HG03439 (cell line): ENCODE data around the gene KLF11.
"Not testable (repeated sequence)": the region's sequence is repeated elsewhere in the genome, so short reads cannot be mapped to it uniquely, and the experiment has no call there.

Source experiments
- ATAC-seq: cut with Tn5 transposase; IDR thresholded peaks from one replicate; pipeline ENCODE4 v1.9.1; 2021; ENCODE audit warnings: mild to moderate bottlenecking, moderate library complexity; ENCODE audit not compliant: unreplicated experiment

Gene KLF11

GRCh38 chr2:10022966-10023662 lies 20.2 kb upstream of the KLF11 start:
- no peak for ATAC-seq

DNA sequence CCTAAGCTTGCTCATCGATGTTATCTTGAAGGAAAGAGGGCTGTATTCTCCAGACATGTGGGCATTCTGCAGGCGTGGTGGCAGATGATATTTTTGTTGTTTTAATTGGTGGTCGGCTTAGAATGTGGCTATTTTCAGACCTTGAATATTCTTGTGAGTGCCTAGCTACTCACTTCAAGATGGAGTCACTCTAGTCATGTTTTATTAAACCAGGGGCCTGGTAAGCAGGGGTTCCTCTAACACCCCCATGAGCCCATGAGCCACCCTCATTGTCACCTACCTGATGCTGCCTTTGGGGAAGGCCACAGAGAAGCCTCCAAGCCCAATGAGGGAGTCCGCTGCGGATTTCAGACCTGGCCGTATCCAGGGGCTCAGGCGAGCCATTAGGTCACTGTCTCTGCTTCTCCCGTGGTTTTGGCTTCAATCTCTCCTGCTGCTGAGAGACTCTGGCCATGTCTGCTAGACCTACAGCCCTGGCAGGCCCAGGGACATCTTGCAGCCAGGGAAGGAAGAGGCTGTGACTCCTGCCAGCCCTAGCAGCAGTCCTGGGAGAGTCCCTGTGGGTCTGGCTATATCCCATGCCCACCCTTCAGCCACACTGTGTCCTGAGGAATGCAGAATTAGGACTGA lies 16.3 kb upstream of the KLF11 start:
- ATAC-seq: no peak

GRCh38 chr2:10027660-10028330 lies 15.6 kb upstream of the KLF11 start:
- ATAC-seq: no peak

DNA sequence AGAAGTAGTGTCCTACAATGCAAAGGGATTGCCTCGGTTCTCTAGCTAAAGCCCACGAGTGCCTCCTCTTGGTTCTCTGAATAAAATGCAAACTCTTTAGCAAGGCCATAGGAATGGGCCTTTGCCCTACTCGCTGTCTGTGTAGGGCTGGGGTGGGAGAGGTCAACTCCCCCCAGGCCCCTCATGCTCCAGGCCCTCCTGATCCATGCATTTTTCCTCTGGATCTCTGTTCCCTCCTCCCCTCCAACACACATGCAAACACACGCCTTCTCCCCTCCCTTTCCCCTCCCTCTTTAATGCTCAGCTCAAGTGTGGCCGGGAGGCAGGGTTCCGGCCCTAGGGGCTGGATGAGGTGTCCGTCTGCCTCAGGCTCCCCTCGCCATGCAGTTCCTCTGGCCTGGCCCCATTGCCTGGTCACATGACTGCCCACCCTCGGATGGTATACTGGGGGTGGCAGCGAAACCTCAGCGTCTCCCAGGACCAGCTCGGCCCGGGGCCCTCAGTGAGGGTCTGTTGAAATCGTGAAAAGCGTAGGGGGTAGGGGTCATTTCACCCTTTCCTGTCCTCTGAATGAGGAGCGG lies 14.9 kb upstream of the KLF11 start:
- no peak for ATAC-seq

GRCh38 chr2:10028988-10029874 lies 14.1 kb upstream of the KLF11 start:
- ATAC-seq: no peak

GRCh38 chr2:10029875-10030223 lies 13.5 kb upstream of the KLF11 start:
- ATAC-seq: no peak

- no peak for ATAC-seq
Measured at GRCh38 chr2:10030311-10030736, 13.0 kb upstream of the KLF11 start.

DNA sequence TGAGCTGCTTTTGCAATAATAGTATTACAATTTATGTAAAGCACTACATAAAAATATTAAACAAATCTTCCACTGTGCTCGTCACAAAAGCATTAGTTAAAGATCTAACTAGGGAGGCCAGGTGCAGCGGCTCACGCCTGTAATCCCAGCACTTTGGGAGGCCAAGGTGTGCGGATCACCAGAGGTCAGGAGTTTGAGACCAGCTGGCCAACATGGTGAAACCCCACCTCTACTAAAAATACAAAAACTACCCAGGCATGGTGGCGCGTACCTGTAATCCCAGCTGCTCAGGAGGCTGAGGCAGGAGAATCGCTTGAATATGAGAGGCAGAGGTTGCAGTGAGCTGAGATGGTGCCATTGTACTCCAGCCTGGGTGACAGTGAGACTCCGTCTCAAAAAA lies 12.6 kb upstream of the KLF11 start:
- not testable (repeated sequence) for ATAC-seq

DNA sequence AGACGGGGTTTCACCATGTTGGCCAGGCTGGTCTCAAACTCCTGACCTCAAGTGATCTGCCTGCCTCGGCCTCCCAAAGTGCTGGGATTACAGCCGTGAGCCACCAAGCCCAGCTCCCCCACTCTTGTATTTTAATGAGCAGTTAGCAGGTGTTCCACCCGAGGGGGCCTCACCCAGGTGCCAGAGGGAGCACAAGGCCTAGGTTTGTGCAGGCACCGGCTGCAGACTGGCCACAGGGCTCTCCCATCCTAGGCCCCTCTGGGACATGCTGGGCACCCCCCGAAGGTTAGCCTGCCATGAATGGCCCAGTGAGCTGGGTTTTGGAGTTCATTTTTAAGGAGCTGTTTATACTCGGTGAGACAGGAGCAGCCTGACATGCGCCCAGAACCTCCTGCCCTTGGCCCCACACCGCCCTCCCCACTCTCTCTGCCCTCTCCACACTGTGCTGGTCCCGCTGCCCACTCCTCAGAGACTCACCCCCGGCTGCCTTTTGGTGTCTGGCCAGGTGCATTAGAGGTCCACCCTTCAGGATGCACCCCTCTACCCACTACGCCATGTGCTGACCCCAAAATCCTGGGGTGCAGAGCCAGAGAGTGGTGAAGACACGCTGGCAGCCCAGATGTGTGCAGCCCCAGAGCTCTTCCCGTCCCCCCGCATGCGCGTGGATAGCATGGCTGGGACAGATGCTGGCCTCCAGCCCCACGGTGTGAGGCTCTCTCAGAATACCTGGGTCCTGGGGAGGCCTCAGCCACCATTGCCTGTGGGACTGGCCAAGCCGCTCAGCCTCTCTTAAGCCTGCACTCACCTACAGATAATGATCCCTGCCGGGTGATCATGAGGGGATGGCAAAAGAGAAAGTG lies 11.2 kb upstream of the KLF11 start:
- no peak for ATAC-seq

DNA sequence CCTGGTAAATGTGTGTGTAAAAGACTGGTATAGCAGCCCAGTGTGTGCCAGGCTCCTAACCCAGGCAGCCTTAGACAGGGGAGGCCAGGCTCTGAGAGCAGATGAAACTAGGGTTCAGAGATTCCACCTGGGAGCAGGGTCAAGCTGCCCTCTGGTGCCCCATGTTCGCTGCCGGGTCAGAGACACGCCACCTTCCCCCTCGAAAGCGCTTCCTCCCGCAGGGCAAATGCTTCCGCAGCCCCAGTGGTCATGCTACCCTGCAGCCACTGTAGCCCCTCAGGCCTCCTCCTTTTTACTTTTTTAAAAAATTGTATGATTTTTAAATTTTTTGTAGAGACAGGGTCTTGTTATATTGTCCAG lies 10.6 kb upstream of the KLF11 start:
- ATAC-seq: no peak

DNA sequence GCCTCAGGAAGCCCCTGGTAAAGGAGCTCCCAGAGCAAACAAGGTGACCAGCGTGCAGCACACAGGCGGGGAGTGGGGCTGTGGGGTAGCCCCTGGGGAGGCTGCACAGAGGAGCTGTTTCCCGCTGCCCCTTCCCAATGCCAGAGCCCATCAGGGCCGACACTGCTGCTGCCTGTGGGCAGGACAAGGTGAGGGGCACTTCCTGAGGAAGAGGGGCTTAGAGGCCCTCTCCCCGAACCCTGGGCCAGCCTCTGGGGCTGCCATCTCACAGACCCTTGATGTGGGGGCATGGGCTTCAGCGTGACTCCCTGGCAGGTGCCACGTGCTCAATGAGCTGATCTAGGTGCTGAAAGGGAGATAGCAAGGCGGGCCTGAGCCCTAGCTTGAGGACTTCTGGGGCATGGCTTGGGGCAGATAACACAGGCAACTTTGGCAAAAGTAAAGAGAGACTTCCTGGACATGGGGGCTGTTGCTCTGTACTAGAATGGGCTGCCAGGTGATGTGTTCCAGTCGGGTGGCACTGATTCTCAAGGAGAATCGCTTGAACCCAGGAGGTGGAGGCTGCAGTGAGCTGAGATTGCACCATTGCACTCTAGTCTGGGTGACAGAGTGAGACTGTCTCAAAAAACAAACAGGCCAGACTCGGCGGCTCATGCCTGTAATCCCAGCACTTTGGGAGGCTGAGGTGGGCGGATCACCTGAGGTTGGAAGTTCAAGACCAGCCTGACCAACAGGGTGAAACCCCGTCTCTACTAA lies 9.9 kb upstream of the KLF11 start:
- no peak for ATAC-seq

DNA sequence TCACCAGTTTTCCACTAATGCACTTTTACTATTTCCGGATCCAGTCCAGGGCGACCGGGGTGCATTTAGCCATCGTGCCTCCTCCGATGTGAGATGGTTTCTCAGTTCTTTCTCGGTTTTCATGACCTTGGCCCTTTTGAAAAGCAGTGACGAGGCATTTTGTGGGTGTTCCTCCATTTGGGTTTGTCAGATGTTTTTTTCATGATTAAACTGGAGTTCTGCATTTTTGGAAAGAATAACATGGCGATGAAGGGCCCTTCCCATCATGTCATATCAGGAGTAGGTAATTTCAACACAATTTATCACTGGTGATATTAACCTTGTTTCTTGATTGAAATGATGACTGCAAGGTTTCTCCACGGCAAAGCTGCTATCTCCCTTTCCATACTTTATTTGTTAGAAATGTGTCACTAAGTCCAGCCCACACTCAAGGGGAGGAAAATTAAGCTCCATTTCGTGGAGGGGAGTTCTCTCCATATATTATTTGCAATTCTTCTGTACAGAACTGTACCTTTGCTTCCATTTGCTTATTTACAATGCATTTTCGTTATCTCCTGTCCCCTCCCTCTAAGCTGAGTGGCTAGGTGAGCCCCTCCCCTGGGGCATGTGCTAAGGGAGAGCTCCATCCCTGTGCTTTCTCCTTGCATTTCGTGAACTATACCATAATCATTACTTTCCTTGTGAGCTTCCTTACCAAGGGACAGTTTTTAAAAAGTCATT lies 8.9 kb upstream of the KLF11 start:
- ATAC-seq: no peak

- ATAC-seq: no peak
Measured at GRCh38 chr2:10035053-10035422, 8.3 kb upstream of the KLF11 start.

DNA sequence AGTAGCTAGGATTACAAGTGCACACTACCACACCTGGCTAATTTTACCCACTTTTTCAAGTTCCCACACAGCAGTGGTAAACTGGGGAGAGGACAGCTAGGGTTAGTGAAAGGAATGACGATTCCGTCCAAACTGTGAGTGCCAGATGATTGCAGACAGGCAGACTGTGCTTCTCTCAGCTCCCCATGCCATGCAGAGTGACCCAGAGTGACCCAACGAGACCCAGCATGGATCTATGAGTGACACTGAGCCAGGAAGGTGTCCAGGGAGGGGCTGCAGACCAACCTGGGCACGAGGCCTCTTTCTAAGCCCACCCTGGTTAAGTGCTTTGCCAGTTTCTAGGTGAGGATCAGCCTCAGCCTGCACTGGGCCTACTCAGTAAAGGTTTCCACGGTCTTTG lies 7.7 kb upstream of the KLF11 start:
- ATAC-seq: no peak

GRCh38 chr2:10036095-10036884 lies 7.1 kb upstream of the KLF11 start:
- ATAC-seq: no peak

- ATAC-seq: no peak
Measured at GRCh38 chr2:10038123-10038522, 5.2 kb upstream of the KLF11 start.

DNA sequence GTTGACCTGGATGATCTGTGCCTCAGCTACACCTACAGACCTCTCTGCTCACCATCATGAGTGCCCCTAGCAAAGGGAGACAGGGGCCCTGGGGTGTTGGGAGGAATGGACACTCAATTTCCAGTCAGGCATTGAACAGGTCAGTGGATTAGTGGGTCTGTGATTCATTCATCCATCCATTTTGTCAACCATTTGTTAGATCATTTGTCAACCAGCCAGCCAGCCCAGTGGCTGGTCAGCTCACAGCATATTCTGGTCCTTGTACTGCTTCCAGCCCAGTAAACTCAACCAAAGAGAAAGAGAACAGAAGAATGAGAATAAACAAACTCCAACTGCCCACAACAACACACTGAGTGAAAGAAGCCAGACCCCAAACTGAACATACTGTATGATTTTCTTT lies 4.6 kb upstream of the KLF11 start:
- no peak for ATAC-seq
